HEK293 (cell line): Measurements from ENCODE around the gene ATXN7.

ENCODE experiments used
- ZBTB49 ChIP-seq: fragments of 450-650 bp; formaldehyde crosslinking; IDR thresholded peaks from 2 replicates; pipeline ENCODE4 v1.5.1; 2016; ENCODE audit warnings: missing biosample characterization, missing genetic modification characterization, low read depth
- ZNF214 ChIP-seq: fragments of 450-650 bp; formaldehyde crosslinking; IDR thresholded peaks from 2 replicates; pipeline ENCODE4 v1.5.1; 2017; ENCODE audit warnings: missing biosample characterization, mild to moderate bottlenecking, missing genetic modification characterization, borderline replicate concordance
- ZNF521 ChIP-seq: fragments of 450-650 bp; formaldehyde crosslinking; IDR thresholded peaks from 2 replicates; pipeline ENCODE4 v1.5.1; 2017; ENCODE audit warnings: missing biosample characterization, mild to moderate bottlenecking, missing genetic modification characterization
- ZNF639 ChIP-seq: fragments of 450-650 bp; formaldehyde crosslinking; IDR thresholded peaks from 2 replicates; pipeline ENCODE4 v1.5.1; 2016; ENCODE audit warnings: missing biosample characterization, missing genetic modification characterization
- TF ChIP-seq, protein P1 (sequence below): fragments of 450-650 bp; formaldehyde crosslinking; IDR thresholded peaks from 2 replicates; pipeline ENCODE4 v1.5.1; 2016; ENCODE audit warnings: missing biosample characterization, missing genetic modification characterization

- TF ChIP-seq, protein P1, sequence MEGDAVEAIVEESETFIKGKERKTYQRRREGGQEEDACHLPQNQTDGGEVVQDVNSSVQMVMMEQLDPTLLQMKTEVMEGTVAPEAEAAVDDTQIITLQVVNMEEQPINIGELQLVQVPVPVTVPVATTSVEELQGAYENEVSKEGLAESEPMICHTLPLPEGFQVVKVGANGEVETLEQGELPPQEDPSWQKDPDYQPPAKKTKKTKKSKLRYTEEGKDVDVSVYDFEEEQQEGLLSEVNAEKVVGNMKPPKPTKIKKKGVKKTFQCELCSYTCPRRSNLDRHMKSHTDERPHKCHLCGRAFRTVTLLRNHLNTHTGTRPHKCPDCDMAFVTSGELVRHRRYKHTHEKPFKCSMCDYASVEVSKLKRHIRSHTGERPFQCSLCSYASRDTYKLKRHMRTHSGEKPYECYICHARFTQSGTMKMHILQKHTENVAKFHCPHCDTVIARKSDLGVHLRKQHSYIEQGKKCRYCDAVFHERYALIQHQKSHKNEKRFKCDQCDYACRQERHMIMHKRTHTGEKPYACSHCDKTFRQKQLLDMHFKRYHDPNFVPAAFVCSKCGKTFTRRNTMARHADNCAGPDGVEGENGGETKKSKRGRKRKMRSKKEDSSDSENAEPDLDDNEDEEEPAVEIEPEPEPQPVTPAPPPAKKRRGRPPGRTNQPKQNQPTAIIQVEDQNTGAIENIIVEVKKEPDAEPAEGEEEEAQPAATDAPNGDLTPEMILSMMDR = no peak
- TF ChIP-seq ZNF639 (tag by site-specific recombination) (no peak), ZNF521 (tag by site-specific recombination) (no peak), ZBTB49 (tag by site-specific recombination) (no peak), ZNF214 (tag by site-specific recombination) (no peak)
Measured at GRCh38 chr3:63976872-63977200, 113.2 kb downstream of the ATXN7 start.
